Putamen (tissue), 1 donor: ENCODE data around the gene OTOG.

Source experiments
- DNase-seq: peaks from one replicate; pipeline ENCODE4 v3.0.0-alpha.2; 2016; ENCODE audit warnings: low spot score

Gene OTOG

DNA sequence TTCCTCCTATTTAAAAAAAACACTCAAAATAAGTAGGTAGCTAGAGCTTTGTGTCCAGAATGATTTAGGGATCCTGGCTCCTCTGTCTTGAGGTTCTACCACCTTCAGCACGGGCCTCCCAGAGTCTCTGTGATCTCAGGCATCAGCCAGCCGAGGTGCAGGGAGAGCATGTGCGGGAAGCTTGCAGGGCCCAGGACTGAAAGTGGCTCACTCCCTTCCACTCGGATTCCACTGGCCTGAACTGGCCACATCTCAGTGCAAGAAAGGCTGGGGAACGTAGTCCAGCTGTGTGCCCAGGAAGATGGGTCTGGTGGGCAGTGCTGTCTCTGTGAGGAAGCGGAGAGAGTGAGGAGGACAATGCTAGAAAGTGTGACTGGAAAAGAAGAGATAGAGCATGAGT is 104.0 kb downstream of the OTOG start:
- no peak for DNase-seq

DNA sequence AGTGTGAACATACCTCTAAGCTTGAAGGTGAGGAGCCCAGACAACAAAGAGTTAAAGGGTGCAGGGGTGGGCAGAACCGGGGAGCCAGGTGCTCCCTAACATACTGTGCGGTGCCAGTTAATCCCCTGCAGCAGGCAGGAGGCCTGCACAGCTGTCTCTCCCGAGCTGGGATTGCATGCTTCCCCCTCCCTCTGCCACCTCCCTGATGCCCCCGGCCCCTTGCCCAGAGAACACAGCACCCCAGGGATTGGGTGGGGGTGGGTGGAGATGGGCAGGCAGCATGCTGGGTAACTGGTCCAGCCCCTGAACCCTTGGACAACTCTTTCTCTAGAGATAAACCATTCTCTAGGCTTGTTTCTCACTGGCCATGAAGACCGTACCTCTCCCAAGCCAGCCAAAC is 104.6 kb downstream of the OTOG start:
- no peak for DNase-seq

DNA sequence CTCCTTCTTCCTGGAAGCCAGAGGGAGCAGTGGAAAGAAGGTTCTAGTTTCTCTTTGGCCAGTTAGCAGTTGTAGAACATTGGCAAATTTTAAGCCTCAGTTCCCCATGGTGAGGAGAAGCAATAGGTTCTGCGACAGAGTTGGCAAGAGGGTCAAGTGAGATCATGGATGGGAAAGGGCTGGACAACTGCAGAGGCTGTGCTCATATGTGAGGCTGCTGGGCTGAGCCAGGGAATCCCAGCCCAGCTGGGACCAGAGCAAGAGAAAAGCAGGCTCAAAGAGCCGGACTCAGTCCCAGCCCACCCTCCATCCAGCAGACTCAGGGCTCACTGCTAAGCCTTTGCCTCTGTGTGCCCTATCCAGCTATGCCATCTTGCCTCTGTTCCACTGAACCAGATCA is 105.5 kb downstream of the OTOG start:
- no peak for DNase-seq

DNA sequence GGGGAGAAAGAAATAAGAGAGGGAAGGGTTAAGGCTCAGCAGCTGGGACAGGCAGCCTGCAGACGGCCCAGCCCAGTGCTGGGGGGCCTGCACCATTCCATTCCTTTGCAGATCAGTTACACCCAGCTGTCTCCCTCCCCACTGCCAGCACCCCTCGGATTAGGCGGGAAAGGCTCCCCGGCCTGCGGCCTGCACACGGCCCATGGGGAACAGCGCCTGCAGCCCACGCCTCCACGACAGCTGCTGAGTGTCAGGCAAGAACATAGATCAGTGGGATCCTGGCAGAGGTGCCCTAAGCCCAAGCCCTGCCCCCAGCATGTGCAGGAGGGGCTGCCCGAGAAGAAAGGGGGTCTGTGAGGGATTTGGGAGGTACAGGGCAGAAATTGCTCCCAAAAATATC is 106.6 kb downstream of the OTOG start:
- no peak for DNase-seq

DNA sequence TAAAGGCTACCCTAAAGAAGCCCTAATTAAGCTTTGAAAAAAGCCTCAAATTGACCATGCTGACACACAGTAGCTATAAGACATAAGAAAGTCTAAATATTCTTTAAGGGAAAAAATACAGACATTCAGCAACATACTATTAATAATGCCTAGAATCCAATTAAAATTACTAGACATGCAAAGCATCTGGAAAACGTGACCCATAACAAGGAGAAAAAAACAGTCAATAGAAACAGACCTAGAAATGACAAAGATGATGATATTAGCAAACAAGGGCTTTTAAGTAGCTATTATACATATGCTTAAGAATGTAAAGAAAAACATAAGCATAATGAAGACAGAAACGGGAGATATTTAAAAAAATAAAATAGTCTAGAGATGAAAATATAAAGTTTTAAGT is 108.6 kb downstream of the OTOG start:
- no peak for DNase-seq

DNA sequence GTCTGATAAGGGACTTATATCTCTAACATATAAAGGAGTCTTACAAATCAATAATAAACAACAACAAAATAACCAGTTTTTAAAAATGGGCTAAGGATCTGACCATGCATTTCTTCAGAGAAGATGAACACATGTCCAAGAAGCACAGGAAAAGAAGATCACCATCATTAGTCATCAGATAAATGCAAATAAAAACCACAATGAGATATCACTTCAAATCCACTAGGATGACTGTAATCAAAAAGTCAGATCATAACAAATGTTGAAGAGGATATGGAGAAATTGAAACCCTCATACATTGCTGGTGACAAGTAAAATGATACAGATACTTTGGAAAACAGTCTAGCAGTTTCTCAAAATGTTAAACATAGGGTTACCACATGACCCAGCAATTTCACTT is 111.2 kb downstream of the OTOG start:
- no peak for DNase-seq

DNA sequence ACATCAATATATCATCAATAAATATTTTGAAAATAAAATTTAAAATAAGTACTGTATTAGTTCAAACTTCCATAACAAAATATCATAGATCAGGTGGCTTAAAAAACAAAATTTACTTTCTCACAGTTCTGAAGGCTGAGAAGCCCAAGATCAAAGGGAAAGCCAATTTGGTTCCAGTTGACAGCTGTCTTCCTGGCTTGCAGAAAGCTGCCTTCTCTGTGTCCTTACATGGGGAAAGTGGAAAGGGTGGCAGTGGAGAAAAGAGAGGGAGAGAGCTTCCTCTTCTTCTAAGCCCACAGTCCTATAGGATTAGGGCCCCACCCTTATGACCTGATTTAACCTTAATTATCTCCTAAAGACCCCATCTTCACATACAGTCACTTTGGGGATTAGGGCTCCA is 121.1 kb downstream of the OTOG start:
- no peak for DNase-seq

DNA sequence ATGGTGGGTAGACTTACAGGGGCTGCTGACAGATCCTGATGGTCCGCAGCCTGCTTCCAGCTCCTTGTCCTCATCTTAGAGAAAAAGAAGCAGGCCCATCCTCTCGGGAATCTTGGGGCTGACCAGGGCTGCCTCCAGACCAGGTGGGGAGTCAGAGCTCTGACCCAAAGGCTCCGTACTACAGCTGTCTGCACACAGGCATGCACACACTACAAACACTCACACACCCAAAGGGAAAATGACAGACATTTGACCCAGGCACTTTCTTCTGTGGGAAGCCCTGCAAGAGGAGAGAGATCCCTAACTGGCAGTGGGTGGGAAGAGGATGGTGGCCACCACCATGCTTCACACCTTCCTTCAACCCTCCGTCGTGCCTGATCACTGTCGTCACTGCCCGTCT is 125.4 kb downstream of the OTOG start:
- no peak for DNase-seq

DNA sequence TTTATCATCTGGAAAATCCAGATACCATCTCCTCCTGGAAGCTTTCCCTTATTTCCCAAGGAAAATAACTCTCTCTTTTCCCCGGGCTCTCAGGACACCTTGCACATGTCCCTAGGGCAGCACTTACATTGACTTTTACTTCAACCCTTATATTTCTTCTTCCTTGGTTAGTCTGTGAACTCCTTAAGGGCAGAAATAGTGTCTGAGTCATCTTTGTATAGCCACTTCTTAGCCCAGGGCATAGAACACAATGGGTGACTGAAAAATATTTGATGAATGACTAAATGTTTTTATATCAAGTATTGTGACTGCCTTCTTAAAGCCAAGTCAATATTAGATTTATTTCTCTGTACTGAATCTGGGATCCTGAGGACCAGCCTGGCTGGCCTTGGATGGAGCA is 126.9 kb downstream of the OTOG start:
- DNase-seq = no peak

DNA sequence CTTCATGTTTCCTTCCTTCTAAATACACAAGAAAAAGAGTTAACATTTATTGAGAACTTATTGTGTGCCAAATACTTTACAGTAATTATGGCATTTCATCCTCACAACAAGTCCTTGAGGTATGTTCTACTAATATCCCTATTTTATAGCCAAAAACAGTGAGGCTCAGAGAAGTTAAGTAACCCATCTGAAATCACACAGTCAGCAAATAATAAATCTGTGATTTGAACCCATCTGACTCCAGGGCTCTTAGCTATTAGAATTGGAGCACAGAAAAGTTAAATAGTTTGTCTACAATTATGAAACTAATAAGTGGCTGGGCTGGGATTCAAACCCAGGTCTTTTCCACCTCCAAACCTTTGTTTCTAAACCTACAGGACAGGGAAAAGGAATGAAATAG is 135.8 kb downstream of the OTOG start:
- no peak for DNase-seq

DNA sequence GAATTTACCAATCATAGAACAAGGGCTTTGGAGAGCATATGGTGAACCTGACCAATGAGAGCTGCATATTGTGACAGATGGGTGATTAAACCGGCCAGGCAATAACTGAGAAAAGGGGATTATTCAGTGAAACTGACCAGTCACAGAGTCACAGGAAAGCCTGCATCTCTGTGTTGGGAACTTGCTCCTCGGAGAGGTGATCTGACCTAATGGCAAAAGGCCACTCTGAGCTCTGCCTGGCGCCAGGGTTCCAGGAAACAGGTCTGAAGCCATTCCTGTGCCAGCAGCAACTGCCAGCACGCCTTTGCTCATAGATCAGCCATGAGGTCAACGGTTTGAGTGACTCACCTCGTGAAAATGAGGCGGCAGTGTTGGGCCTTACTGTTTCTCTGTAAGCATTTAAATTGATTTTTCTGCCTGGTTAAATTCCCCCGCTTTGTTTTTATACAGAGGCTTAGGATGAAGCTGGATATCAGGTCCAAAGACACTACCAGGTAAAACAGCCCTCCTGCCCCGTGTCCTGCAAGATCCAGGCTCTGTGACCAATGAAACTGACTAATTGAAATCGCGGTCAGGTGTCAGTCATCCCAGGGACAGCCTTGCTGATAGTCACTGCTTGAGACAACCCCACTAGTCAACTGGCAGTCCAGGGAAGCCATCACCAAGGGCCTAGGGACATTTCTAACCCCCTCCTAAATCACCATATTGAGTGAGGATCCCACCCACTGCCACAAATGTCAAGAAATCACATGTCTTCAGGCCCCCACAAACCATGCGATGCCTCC is 136.5 kb downstream of the OTOG start:
- no peak for DNase-seq

DNA sequence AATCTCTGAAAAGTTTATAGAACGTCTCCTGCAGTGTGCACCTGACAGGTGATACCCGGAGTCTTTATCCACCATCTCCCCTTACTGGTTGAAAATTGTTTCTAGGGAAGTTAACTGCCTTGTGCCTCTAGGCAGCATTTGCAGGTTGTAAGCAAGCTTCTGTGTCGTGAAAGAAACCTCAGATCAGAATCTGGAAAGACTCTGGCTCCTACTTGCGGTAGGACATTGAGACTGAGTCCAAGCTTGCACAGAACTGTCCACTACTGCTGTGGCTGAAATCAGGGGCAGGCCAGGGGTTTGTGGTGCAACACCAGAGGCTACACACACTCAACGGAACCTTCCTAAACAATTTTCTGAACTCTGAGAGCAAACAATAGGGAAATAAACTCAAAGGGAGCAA is 137.5 kb downstream of the OTOG start:
- no peak for DNase-seq

DNA sequence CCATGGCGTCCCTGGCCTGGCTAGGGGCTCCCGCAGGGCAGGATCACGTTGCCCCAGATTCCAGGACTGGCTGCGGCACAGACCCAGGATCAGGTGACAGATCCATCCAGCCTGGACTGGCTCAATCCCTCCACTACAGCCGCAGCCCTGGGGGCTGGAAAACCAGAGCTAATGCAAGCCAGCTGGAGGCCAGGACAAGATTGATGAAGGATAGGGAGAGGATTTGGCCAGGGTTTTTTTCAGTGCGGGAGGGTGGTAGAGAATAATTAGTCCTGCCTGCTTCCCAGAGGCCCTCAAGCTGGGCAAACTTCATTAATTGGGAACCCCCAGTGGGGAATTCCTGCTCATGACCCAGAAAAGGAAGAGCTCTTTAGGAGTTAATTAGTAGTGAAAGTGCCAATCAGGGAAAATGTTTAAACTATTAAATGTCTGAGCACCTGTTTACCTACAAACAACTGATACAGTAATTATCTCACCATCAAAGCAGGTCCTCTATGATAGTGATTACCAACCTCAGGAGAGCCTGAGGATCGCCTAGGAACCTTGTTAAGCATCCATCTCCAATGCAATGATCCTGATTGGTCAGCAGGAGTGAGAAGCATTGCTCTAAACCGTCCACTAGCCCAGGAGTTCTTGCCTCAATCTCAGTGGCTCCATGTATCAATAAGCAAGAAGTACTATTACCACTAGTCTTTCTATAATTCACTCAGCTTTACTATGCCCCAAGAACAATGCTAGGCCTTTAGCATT is 139.3 kb downstream of the OTOG start:
- DNase-seq = no peak

DNA sequence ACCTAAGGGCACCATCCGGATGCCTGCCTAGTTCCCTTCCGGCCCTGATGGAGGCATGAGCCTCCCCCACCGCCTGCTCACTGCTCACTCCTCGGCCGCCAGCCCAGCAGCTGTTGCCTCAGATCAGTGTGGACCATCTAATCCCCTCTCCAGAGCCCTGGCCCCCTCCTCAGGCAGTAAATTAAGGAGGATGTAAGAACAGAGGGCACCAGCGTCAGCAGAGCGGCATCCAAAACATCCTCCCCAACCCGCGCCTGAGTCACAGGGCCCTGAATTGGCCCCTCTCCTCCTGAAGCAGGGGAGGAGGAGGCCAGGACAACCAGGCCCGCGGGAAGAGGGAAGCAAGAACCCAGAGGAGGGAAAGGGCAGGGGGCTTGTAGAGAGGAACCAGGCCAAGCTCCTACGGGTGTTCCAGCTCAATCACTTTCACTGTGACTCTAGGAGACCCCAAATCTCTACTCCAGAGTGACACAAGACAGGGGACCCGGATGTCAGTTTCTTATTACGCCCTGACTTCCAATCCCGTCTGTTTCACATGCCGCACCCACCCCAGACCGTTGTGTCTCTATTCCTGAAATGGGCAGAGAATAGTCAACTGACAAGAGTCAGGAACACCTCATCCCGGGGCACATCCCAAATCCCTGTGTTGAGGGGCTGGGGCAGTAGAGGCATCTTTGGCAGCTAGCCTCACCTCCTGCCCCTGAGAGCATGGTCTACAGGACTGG is 141.0 kb downstream of the OTOG start:
- no peak for DNase-seq

DNA sequence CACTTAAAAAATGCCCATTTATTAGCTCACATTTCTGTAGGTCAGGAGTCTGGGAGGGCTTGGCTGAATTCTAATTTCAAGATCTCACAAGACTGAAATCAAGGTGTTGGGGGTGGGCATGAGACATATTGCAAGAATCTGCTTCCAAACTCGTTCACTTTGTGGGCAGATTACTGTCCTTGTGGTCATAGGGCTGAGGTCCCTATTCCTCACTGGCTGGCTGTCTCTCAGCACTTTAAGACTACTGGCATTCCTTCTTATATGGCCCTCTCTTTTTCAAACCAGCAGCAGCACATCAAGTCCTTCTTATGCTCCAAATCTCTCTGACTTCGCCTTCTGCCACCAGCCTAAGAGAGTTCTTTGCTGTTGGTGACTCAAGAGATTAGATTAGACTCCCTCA is 144.5 kb downstream of the OTOG start:
- no peak for DNase-seq

DNA sequence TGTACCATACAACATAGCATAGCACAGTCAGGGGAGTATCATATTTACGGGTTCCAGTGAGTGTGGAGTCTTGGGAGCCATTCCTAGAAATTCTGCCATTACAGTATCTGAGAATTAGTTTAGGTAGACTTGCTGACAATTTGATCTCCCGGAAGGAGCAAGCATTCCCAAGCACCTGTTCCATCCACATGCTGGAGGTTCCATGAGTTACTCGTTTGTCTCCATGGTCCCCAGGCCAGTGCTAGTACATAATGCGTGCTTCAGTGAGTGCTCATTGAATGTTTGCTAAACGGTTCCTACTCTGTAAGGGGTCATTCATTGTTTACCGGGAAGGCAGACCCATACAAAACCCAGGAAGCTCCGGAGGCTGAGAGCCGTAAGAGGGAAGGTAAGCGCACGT is 144.9 kb downstream of the OTOG start:
- no peak for DNase-seq

DNA sequence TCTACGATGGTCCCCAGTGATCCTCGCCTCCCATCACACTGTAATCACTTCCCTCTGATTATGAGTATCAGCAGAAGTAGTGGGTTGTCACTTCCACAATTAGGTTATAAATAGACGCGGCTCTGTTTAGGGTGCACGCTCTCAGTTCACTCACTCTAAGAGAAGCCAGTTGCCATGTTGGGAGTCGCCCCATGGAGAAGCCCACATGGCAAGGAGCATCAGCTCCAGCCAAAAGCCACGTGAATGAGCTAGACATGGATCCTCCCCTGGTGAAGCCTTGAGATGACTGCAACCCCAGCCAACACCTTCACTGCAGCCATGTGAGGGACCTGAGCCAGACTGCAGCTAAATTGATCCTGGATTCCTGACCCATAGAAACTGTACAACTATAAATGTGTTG is 145.9 kb downstream of the OTOG start:
- DNase-seq = no peak

DNA sequence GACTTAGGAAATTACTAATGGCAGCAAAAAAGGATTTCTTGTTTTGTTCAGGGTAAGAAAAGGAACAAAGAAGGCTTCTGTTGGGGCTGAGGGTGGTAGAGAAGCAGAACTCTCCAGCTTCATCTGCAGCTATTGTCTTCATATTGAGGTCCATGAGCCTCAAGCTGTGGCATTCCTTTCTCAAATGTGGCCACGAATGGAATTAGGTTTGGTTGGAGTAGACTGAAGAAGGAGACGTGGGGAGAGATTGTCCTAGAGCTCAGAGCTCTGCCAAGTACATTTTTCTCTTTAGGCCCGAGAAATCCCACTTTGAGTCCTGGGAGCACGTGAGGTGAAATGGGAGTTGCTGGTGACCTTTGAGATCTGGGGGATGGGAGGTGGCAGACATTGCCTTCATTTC is 146.5 kb downstream of the OTOG start:
- DNase-seq = no peak

DNA sequence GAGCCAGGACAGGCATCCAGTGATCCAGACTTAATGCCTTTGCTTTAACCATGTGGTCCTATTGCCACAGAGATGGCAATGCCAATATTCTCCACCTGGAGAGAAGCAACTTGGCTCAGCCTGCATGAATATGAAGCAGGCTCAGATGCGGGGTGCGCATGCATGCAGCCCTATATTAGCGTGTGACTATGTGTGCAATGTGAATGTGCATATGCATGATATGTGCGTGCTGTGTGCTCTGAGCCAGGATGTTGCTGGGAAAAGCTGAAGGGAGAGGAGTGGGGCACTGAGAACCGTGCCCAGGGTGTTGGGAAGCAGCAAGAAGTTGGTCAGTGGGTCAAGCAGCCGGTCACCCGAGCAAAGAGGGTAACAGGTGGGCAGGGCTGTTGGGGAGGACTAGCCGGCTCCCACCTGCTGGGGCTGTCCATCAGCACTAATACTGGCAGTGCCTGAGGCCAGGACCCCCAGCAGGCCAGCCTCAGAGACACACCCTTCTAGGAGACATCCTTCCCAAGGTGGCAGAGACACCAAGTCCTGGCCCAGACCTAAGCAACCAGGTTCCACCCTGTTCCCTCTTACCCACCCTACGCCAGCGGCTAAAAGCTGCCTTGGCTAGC is 147.5 kb downstream of the OTOG start:
- DNase-seq = no peak

DNA sequence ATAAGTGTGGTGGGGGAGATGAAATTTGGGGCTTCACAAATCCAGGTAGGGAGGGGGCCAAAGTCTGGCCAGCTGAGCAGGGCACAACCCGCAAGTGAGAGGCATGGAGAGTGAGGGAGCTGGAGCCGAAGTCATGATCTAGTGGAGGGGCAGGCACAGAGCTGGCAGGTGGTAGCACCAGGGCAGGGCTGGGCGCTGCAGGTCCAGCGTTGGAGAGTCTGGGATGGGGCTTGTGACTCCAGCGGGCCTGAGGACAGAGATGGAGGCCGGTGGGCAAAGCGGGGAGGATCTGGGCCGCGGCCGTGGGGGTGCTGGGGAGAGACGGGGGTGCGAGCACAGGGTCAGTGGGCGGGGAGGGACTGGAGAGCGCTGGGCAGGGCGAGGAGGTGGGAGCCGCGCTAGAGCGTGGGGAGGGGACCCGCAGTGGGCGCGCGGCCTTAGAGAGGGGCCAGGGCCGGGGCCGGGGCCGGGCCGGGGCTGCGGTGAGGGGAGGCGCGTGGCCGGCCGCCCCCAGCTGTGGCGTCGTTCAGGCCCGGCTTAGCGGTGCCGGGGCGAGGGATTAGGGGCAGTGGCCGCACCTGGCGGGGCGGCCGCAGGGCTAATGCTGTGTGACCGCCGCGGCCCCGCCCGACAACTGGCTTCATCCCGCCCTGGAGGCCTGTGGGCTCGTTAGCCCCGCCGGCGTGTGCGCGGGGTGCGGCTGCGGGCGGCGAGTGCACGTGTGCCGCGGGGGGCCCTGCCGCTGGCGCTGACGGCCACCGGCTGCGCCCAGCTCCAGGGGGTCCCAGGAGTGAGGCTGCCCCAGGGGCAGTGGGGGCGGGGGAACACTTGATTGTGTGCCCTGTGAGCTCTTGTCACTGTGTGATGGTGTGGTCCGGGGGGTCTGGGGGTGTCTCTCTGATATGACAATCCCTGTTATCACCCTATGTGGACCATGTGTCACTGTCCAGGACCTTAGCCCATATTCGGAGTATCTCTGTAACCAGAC is 148.7 kb downstream of the OTOG start:
- no peak for DNase-seq

DNA sequence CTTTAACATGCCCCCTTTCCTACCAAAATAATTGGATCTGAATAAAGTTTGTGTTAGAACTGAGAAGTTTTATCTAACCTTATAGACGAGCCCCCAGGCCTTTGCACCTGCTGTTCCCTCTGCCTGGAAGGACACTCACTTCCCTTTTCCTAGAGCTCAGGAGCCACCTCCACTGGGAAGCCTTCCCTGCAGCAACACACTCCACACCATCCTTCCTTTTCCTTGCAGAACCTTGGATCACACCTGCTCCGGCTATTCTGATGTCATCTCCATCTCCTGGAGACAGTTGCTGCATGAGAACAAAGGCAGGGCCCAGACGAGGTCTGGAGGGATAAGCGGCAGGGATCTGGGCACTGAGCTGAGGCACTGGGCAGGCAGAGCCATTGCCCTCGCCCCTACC is 149.7 kb downstream of the OTOG start:
- DNase-seq = no peak
